ENCODE measurements around the gene DCPS.

The DCPS gene

DNA sequence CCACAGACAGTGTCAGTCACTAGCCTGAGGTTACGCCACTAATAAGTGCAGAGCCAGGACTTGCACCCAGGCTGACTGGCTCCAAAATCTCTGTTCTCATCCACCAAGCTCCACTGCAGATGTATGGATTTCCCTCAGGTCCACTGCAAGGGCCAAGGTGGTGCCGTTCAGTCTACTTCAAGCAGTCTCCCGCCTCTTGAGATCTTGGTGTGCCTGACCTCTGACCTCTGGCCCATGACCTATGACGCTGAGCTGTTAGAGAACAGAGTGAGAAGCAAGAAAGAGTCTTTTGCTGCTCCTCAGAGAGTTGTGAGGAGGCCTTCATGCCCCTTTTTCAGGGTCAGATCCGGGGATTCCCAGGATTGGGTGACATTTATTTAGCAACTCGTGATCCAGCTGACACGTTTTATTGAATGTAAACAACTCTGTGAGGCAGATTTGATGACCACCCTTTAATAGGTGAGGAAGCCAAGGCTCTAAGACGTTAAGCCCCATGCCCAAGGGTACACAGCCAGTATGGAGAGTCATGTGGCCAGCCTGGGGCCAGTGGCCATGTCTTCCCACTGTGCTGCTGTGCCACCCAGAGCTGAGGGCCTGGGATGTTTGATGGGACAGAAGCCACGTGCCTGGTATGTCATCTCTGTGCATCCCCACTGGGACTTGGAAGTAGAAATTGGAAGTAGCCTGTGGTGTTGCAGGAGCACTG, 25.2 kb downstream of the DCPS start:
- no peak for DNase-seq

- DNase-seq, result no peak
Measured at GRCh38 chr11:126329644-126330211, 25.9 kb downstream of the DCPS start.

DNA sequence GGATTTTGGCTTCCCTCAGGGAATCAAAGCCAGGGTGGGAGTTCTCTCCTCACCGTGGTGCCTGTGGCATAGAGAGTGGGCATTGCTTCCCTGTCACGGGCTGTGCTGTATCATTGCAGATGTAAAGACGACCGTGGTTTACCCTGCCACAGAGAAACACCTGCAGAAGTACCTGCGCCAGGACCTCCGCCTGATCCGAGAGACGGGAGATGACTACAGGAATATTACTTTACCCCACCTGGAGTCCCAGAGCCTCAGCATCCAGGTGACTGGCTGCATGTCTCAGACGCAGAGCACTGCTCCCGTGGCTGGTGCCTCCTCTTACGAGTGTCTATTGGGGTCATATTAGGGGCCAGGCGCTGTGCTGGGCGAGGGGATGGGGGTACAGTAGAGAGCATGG, 27.4 kb downstream of the DCPS start:
- no peak for DNase-seq

DNA sequence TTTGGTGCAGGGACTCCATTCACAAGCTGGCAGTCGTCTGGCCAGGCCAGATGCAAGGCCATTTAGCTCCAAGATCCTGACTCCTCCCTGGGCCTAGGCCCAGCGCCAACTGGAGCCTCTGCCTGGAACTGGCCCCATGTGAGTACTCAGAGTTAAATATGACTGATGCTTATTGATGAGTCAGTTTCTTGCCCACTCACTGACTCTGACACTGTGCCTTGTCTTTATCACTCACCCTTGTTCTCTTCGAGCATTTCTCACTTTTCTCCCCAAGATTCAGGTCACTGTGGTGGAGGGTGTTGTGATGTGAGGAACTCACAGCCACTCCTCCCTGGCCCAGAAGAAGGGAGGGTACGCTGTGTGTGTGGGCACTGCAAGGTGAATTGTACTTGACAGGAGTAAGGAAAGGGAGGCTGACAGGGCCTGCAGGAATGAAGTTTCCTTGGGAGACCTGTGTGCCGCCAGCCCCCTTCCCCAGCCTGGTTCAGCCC, 28.4 kb downstream of the DCPS start:
- DNase-seq, result no peak

DNA sequence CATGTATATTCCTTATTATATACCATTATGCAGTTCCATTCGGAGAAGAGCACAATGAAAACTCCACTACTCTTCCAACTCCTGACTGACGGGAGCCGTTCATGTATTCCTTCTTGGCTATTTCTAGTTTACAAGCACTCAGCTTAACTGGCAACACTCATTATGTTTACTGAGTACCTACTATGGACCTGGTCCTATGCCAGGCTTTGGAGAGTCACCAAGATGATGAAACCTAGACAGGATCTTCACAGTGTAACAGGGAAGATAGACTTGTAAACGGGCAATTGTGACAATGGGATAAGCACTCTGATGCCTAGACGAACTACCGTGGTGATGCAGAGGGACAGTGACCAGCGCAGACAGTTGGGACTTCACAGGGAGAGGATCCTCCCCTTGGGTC, 29.3 kb downstream of the DCPS start:
- DNase-seq, result no peak

DNA sequence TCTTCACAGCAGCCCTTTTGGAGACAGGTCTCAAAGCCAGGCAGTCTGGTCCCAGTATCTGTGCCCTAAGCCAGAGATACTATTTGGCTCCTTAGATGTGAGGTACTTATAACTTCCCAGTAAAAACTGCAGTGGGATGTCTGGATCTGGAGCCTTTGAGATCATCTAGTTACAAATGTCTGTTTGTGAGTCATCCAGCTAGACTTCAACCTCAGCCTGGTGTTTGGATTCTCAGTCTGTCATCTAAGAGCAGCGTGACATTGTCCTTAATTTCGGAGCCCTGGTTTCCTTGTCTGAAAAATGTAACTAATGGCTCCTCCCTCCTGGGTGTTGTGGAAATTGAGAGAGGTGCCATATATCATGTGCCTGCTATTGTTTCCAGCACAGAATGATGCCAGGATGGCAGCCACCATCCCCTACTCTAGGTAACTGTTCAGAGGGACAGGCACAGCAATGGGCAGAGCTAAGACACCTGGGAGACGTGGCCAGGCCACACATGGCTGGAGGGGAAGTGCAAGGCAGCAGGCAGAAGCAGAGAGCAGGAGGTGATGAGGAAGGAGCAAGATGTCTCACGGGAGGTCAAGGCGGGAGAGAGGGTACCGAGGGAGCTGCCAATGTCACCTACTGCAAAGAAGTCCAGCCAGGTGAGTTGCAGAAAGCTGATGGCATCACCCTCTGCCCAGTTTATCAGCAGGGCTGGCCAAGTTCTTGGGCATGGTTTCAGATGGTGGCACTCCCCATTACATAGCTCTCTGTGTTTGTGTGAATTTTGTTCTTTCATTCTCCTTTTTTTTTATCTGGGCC, 31.0 kb downstream of the DCPS start:
- no peak for DNase-seq

DNA sequence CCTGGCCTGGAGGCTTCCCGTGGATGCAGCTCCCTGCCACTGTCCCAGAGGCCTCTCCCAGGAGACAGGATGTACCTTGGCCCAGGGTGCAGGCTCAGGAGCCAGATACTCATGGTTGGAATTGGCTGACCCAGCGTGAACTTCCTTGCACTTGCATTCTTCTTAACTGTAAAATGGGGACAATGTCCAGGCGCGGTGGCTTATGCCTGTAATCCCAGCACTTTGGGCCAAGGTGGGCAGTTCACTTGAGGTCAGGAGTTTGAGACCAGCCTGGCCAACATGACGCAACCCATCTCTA, 31.6 kb downstream of the DCPS start:
- no peak for DNase-seq

DNA sequence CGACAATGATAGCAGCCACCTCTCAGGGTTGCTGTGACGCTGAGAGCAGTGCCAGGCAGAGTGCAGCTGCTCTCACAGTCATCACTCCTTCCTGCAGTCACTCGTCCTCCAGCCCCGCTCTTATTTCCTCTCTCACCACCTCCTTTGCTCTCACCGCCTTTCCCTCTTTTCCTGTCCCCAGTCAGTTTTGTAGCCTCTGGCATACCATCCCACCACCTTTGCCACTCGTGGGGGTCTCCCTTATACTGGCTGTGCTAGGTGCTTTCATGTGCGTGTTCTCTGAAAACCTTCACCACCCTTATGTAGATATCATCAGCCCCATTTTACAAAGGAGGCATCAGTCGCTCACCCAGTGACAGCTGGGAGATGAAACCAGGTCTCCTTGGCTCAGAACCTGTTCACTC, 32.3 kb downstream of the DCPS start:
- DNase-seq, result no peak

DNA sequence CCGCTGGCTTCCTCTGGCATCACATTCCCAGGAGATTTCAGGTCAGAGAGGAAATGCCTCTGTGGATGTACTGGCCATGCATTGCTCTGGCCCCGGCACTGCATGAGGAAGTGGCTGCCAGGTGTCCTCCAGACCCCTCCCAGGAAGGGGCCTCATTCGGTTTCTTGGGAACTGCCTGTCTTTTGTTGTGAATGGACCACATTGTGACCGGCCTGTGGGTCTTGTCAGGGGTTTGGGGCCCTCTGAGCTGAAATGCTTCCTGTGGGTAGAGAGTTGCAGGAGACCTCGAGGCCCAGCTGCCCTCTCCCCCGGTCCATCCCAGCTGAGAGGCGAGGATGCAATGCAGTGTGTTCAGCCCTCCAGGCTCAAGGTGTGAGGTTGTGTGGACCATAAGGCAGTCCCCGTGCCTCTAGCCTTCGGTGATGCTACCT, 32.8 kb downstream of the DCPS start:
- DNase-seq, result no peak

GRCh38 chr11:126337126-126337473, 33.2 kb downstream of the DCPS start:
- no peak for DNase-seq

GRCh38 chr11:126337474-126338241, 33.8 kb downstream of the DCPS start:
- DNase-seq, result no peak

GRCh38 chr11:126338346-126339055, 34.6 kb downstream of the DCPS start:
- DNase-seq, result no peak

GRCh38 chr11:126339073-126339862, 35.4 kb downstream of the DCPS start:
- DNase-seq, result no peak

GRCh38 chr11:126339863-126340434, 36.1 kb downstream of the DCPS start:
- no peak for DNase-seq

- no peak for DNase-seq
Measured at GRCh38 chr11:126340960-126341606, 37.2 kb downstream of the DCPS start.

GRCh38 chr11:126341760-126342161, 37.9 kb downstream of the DCPS start:
- no peak for DNase-seq

- no peak for DNase-seq
Measured at GRCh38 chr11:126343051-126343450, 39.2 kb downstream of the DCPS start.

- no peak for DNase-seq
Measured at GRCh38 chr11:126344141-126345080, 40.6 kb downstream of the DCPS start.

DNA sequence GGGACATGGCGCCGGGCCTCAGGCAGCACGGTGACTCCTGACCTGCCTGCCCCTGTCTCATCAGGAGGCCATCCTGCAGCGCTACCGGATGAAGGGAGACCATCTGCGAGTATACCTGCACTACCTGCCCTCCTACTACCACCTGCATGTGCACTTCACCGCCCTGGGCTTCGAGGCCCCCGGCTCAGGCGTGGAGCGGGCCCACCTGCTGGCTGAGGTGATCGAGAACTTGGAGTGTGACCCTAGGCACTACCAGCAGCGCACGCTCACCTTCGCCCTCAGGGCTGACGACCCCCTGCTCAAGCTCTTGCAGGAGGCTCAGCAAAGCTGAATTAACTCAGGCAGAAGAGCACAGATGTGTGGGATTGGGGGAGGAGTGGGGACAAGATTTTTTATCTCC, 41.4 kb downstream of the DCPS start:
- DNase-seq, result no peak

Measured in activated CD4-positive, alpha-beta T cell treated with anti-CD3 and anti-CD28 coated beads, Interleukin-2, amount 50 U/mL, for 16 hours (primary cell).